Neuronal stem cell (in vitro differentiated cells): ENCODE data around the gene ZNF385B.

Experiments
- DNase-seq: peaks from one replicate; pipeline ENCODE4 v3.0.0-alpha.2; 2013; ENCODE audit warnings: low spot score
- H2AFZ ChIP-seq: one replicate; pipeline ENCODE4 v1.6.1; 2013; ENCODE audit warnings: mild to moderate bottlenecking, low read length, inconsistent platforms
- H2AK5ac ChIP-seq: 2 replicates; pipeline ENCODE4 v1.6.1; 2013; ENCODE audit warnings: low read depth, mild to moderate bottlenecking, inconsistent platforms, low read length, moderate library complexity, mixed read lengths
- H2BK120ac ChIP-seq: 2 replicates; pipeline ENCODE4 v1.6.1; 2013; ENCODE audit warnings: low read depth, mild to moderate bottlenecking, inconsistent platforms, low read length, moderate library complexity, mixed read lengths
- H2BK12ac ChIP-seq: one replicate; pipeline ENCODE4 v1.6.1; 2013; ENCODE audit warnings: low read length, inconsistent platforms
- H2BK15ac ChIP-seq: 2 replicates; pipeline ENCODE4 v1.6.1; 2013; ENCODE audit warnings: mild to moderate bottlenecking, low read length, inconsistent platforms, mixed read lengths
- H2BK5ac ChIP-seq: one replicate; pipeline ENCODE4 v1.6.1; 2013; ENCODE audit warnings: inconsistent platforms, mild to moderate bottlenecking, low read length, moderate library complexity
- H3K14ac ChIP-seq: one replicate; pipeline ENCODE4 v1.6.1; 2013; ENCODE audit warnings: low read length, inconsistent platforms
- H3K18ac ChIP-seq: 2 replicates; pipeline ENCODE4 v1.6.1; 2013; ENCODE audit warnings: low read length, inconsistent platforms
- H3K23ac ChIP-seq: 2 replicates; pipeline ENCODE4 v1.6.1; 2013; ENCODE audit warnings: low read depth, mild to moderate bottlenecking, mixed read lengths, low read length, inconsistent platforms; ENCODE audit not compliant: poor library complexity
- H3K27ac ChIP-seq: replicated peaks from 3 replicates; pipeline ENCODE4 v1.5.1; 2013; ENCODE audit warnings: low read length, inconsistent platforms
- H3K27me3 ChIP-seq, 3 experiments: 2 replicates each; pipeline ENCODE4 v1.6.1; 2013; ENCODE audit warnings: low read length in 3 of 3, mild to moderate bottlenecking in 2 of 3, inconsistent platforms in 1 of 3, low read depth in 1 of 3, mixed read lengths in 1 of 3, moderate library complexity in 1 of 3; ENCODE audit not compliant: control insufficient read depth in 3 of 3, insufficient read depth in 3 of 3
- H3K36me3 ChIP-seq, 2 donors: replicated peaks in 1 of 2; 2 replicates each; pipeline ENCODE4 v1.6.1; 2013; ENCODE audit warnings: low read length in 2 of 2; ENCODE audit not compliant: control insufficient read depth in 2 of 2, insufficient read depth in 2 of 2
- H3K4ac ChIP-seq: 2 replicates; pipeline ENCODE4 v1.6.1; 2013; ENCODE audit warnings: inconsistent platforms, mild to moderate bottlenecking, low read length, moderate library complexity
- H3K4me1 ChIP-seq, 2 donors: 1 replicate in 1 of 2; 2 replicates in 1 of 2; pipeline ENCODE4 v1.6.1; 2013; ENCODE audit warnings: low read length in 2 of 2, low read depth in 1 of 2; ENCODE audit not compliant: control insufficient read depth in 2 of 2, insufficient read depth in 1 of 2
- H3K4me2 ChIP-seq: one replicate; pipeline ENCODE4 v1.6.1; 2013; ENCODE audit warnings: mild to moderate bottlenecking, low read length, inconsistent platforms; ENCODE audit not compliant: insufficient read depth, poor library complexity, severe bottlenecking
- H3K4me3 ChIP-seq, 2 donors: 2 replicates each; pipeline ENCODE4 v1.5.1; 2013; ENCODE audit warnings: low read length in 2 of 2, mild to moderate bottlenecking in 2 of 2, inconsistent platforms in 1 of 2, moderate library complexity in 1 of 2
- H3K79me1 ChIP-seq: one replicate; pipeline ENCODE4 v1.6.1; 2013; ENCODE audit warnings: low read depth, mild to moderate bottlenecking, inconsistent platforms, low read length, moderate library complexity
- H3K9ac ChIP-seq: one replicate; pipeline ENCODE4 v1.6.1; 2013; ENCODE audit warnings: mild to moderate bottlenecking, low read depth, low read length, inconsistent platforms; ENCODE audit not compliant: poor library complexity
- H3K9me3 ChIP-seq, 2 donors: replicated peaks in 1 of 2; 2 replicates each; pipeline versions ENCODE3 to v1.6.1; 2013; ENCODE audit warnings: low read length in 2 of 2, mild to moderate bottlenecking in 2 of 2, inconsistent platforms in 1 of 2, low read depth in 1 of 2, mixed read lengths in 1 of 2, moderate library complexity in 1 of 2; ENCODE audit not compliant: control insufficient read depth in 2 of 2, insufficient read depth in 1 of 2
- H4K8ac ChIP-seq: one replicate; pipeline ENCODE4 v1.6.1; 2013; ENCODE audit warnings: low read depth, mild to moderate bottlenecking, inconsistent platforms, low read length, moderate library complexity
- H4K91ac ChIP-seq: one replicate; pipeline ENCODE4 v1.6.1; 2013; ENCODE audit warnings: low read length, low read depth, mild to moderate bottlenecking, inconsistent platforms; ENCODE audit not compliant: poor library complexity
- WGBS, 2 donors: extraction: QIAGEN DNeasy Blood & Tissue Kit; methylation state at CpG; one replicate each; pipeline ENCODE4 v1.1.7; 2013; ENCODE audit warnings: missing lambda C conversion rate in 2 of 2, mixed read lengths in 1 of 2; ENCODE audit not compliant: insufficient read length in 2 of 2, insufficient replicate concordance in 1 of 2; ENCODE audit errors: extremely low coverage in 2 of 2; 5-methylcytosine and 5-hydroxymethylcytosine counted together

Gene ZNF385B

GRCh38 chr2:179483131-179483530 is 378.3 kb downstream of the ZNF385B start:
- H2AFZ ChIP-seq = no peak overlapping the region
- no peak overlapping the region for H4K91ac ChIP-seq

GRCh38 chr2:179479947-179480346 is 381.5 kb downstream of the ZNF385B start:
- H3K27ac ChIP-seq = no peak overlapping the region
- no peak overlapping the region for H4K8ac ChIP-seq
- no peak overlapping the region for H2AFZ ChIP-seq
- H2BK120ac ChIP-seq = no peak overlapping the region
- no CpG with 5 or more reads among the region's 3 CpGs for WGBS, 2 donors
- H3K18ac ChIP-seq = no peak overlapping the region
- no peak overlapping the region for H2BK5ac ChIP-seq
- no peak overlapping the region for H3K4me2 ChIP-seq
- no peak overlapping the region for H4K91ac ChIP-seq
- H2BK15ac ChIP-seq = no peak overlapping the region
- no peak overlapping the region for H3K4ac ChIP-seq
- no peaks in the 10 kb centered on the region for H3K9me3 ChIP-seq
- no peak overlapping the region for H2BK12ac ChIP-seq
- no peaks in the 10 kb centered on the region for H3K79me1 ChIP-seq
- H2AK5ac ChIP-seq = no peak overlapping the region
- peaks cover 0 to 1% of the 10 kb centered on the region in 2 donors for H3K4me1 ChIP-seq
- H3K14ac ChIP-seq = no peak overlapping the region
- H3K27me3 ChIP-seq = no peaks in the 10 kb centered on the region
- no peak overlapping the region for H3K9ac ChIP-seq
- H3K23ac ChIP-seq = no peak overlapping the region
- peaks cover 0 to 2% of the 10 kb centered on the region in 2 donors for H3K36me3 ChIP-seq
- no peak overlapping the region for H3K4me3 ChIP-seq
- DNase-seq = no peak

More at GRCh38 chr2:179483131-179483530, 378.3 kb downstream of the ZNF385B start:
- no peak overlapping the region for H2AK5ac ChIP-seq
- H2BK12ac ChIP-seq = no peak overlapping the region
- no peak overlapping the region for H3K4me2 ChIP-seq
- peaks cover 0 to 2% of the 10 kb centered on the region in 2 donors for H3K36me3 ChIP-seq
- no CpG with 5 or more reads among the region's 6 CpGs for whole genome bisulfite sequencing, 2 donors
- peaks cover 0 to 5% of the 10 kb centered on the region in 2 donors for H3K4me1 ChIP-seq
- H3K27ac ChIP-seq = no peak overlapping the region
- no peak overlapping the region for H2BK15ac ChIP-seq
- H3K9me3 ChIP-seq = no peaks in the 10 kb centered on the region
- no peak overlapping the region for H2BK5ac ChIP-seq
- H3K4ac ChIP-seq = no peak overlapping the region
- no peaks in the 10 kb centered on the region for H3K27me3 ChIP-seq
- no peaks in the 10 kb centered on the region for H3K79me1 ChIP-seq
- no peak overlapping the region for H3K4me3 ChIP-seq
- no peak for DNase-seq
- H4K8ac ChIP-seq = no peak overlapping the region
- H3K18ac ChIP-seq = no peak overlapping the region
- no peak overlapping the region for H3K23ac ChIP-seq
- H3K14ac ChIP-seq = no peak overlapping the region
- no peak overlapping the region for H2BK120ac ChIP-seq
- no peak overlapping the region for H3K9ac ChIP-seq

- Histone ChIP-seq H3K79me1 (no peaks in the 10 kb centered on the region), H3K14ac (no peak overlapping the region), H3K4ac (no peak overlapping the region), H2BK120ac (no peak overlapping the region), H3K9ac (no peak overlapping the region), H3K27me3 (no peaks in the 10 kb centered on the region), H3K4me3 (no peak overlapping the region), H3K9me3 (no peaks in the 10 kb centered on the region), H3K36me3 (no peaks in the 10 kb centered on the region), H4K8ac (no peak overlapping the region), H3K27ac (no peak overlapping the region), H3K23ac (no peak overlapping the region), H2BK15ac (no peak overlapping the region), H3K4me2 (no peak overlapping the region), H2BK12ac (no peak overlapping the region), H4K91ac (no peak overlapping the region), H3K18ac (no peak overlapping the region), H2BK5ac (no peak overlapping the region), H2AK5ac (no peak overlapping the region), H3K4me1 (peaks cover 0 to 1% of the 10 kb centered on the region in 2 donors), H2AFZ (no peak overlapping the region)
- no peak for DNase-seq
Measured at GRCh38 chr2:179478771-179479170, 382.6 kb downstream of the ZNF385B start.

DNA sequence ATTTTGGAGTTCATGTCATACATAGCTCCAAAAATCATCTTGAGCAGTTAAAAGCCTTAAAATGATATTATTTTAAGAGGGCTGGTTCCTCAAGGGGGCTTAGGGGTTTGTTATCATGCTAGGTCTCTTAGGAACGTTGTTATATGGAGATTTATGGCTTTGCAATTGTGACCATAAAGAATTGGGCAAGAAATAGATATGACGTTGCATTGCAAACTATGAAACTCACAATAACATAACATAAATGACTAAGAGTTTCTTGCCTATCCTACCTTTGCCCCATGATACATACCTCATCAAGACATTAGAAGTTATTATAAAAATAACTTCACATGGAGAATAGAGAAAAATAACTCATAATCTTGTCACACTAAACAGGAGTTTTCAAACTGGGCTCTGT is 390.4 kb downstream of the ZNF385B start:
- Histone ChIP-seq H3K14ac (no peak overlapping the region), H2BK120ac (no peak overlapping the region), H2BK5ac (no peak overlapping the region), H2AFZ (no peak overlapping the region), H3K4me2 (no peak overlapping the region), H3K18ac (no peak overlapping the region), H3K4ac (no peak overlapping the region), H3K79me1 (no peaks in the 10 kb centered on the region), H4K91ac (no peak overlapping the region), H3K4me3 (no peak overlapping the region), H3K23ac (no peak overlapping the region), H2BK12ac (no peak overlapping the region), H2AK5ac (no peak overlapping the region), H3K36me3 (peaks cover 0 to 1% of the 10 kb centered on the region in 2 donors), H3K27me3 (no peaks in the 10 kb centered on the region), H4K8ac (no peak overlapping the region), H3K4me1 (no peaks in the 10 kb centered on the region), H2BK15ac (no peak overlapping the region), H3K27ac (no peak overlapping the region), H3K9ac (no peak overlapping the region), H3K9me3 (no peaks in the 10 kb centered on the region)
- no CpG with 5 or more reads among the region's 2 CpGs for whole genome bisulfite sequencing, 2 donors
- DNase-seq = no peak
